Measurements from ENCODE around the gene KRTAP10-1. TPM values are rescaled to one million over a fixed set of nuclear protein-coding genes. Genes with fewer than 3 reads are reported as not detected.

Gene KRTAP10-1
- total and polyA plus RNA-seq, 2 experiments from 2014 or later: not detected

GRCh38 chr21:44571844-44572782, 32.1 kb upstream of the KRTAP10-1 start:
- no peak for TF ChIP-seq CTCF (IDR thresholded peaks at IDR 0.05; ENCODE audit: low read depth, low read length)

GRCh38 chr21:44571296-44571695, 31.3 kb upstream of the KRTAP10-1 start:
- no peak for TF ChIP-seq CTCF (IDR thresholded peaks at IDR 0.05; ENCODE audit: low read depth, low read length)
- no peak for DNase-seq (ENCODE audit: low read depth in 1 of 2, low spot score in 1 of 2)
- Histone ChIP-seq H3K27me3 (no peaks in the 10 kb centered on the region), H3K4me1 (ENCODE audit: low read depth) (no peaks in the 10 kb centered on the region), H3K27ac (no peak overlapping the region), H3K4me3 (no peak overlapping the region), H3K9me3 (ENCODE audit: low read depth) (no peaks in the 10 kb centered on the region), H3K36me3 (no peaks in the 10 kb centered on the region)

More at GRCh38 chr21:44571844-44572782, 32.1 kb upstream of the KRTAP10-1 start:
- Histone ChIP-seq H3K27ac (no peak overlapping the region), H3K4me1 (ENCODE audit: low read depth) (no peaks in the 10 kb centered on the region), H3K9me3 (ENCODE audit: low read depth) (no peaks in the 10 kb centered on the region), H3K4me3 (no peak overlapping the region), H3K36me3 (no peaks in the 10 kb centered on the region), H3K27me3 (no peaks in the 10 kb centered on the region)
- DNase-seq (ENCODE audit: low read depth in 1 of 2, low spot score in 1 of 2): no peak

GRCh38 chr21:44569861-44570517, 30.0 kb upstream of the KRTAP10-1 start:
- no peak for TF ChIP-seq CTCF (IDR thresholded peaks at IDR 0.05; ENCODE audit: low read depth, low read length)
- no peaks in the 10 kb centered on the region for H3K4me1 ChIP-seq (ENCODE audit: low read depth)
- DNase-seq (ENCODE audit: low read depth in 1 of 2, low spot score in 1 of 2): no peak
- H3K4me3 ChIP-seq: no peak overlapping the region
- no peak overlapping the region for H3K27ac ChIP-seq
- H3K9me3 ChIP-seq (ENCODE audit: low read depth): no peaks in the 10 kb centered on the region
- H3K27me3 ChIP-seq: no peaks in the 10 kb centered on the region
- no peaks in the 10 kb centered on the region for H3K36me3 ChIP-seq

- H3K27ac ChIP-seq: no peak overlapping the region
- H3K4me1 ChIP-seq (ENCODE audit: low read depth): no peaks in the 10 kb centered on the region
- no peaks in the 10 kb centered on the region for H3K27me3 ChIP-seq
- H3K4me3 ChIP-seq: no peak overlapping the region
- no peaks in the 10 kb centered on the region for H3K36me3 ChIP-seq
- no peak for DNase-seq (ENCODE audit: low read depth in 1 of 2, low spot score in 1 of 2)
- no peak for TF ChIP-seq CTCF (IDR thresholded peaks at IDR 0.05; ENCODE audit: low read depth, low read length)
- no peaks in the 10 kb centered on the region for H3K9me3 ChIP-seq (ENCODE audit: low read depth)
Measured at GRCh38 chr21:44568667-44569556, 28.9 kb upstream of the KRTAP10-1 start.

- Histone ChIP-seq H3K4me3 (no peak overlapping the region), H3K36me3 (no peaks in the 10 kb centered on the region), H3K27ac (no peak overlapping the region), H3K9me3 (ENCODE audit: low read depth) (no peaks in the 10 kb centered on the region), H3K27me3 (no peaks in the 10 kb centered on the region), H3K4me1 (ENCODE audit: low read depth) (no peaks in the 10 kb centered on the region)
- no peak for DNase-seq (ENCODE audit: low read depth in 1 of 2, low spot score in 1 of 2)
- no peak for TF ChIP-seq CTCF (IDR thresholded peaks at IDR 0.05; ENCODE audit: low read depth, low read length)
Measured at GRCh38 chr21:44568261-44568660, 28.3 kb upstream of the KRTAP10-1 start.
